ENCODE data around the gene PRMT6. TPM values are rescaled to one million over a fixed set of nuclear protein-coding genes. Genes with fewer than 3 reads are reported as not detected.
"Not testable (repeated sequence)": the region's sequence is repeated elsewhere in the genome, so short reads cannot be mapped to it uniquely, and the experiment has no call there.

The PRMT6 gene
- polyA plus RNA-seq (ENCODE audit: insufficient read length in 3 of 3), result 10 to 100 TPM; 39.4 to 45.7 (median 44.5) TPM
- long read RNA-seq, donor 1, transcript PRMT6-201 (1 exons, 2,616 nt), result major isoform, 35 of 35 reads
- long read RNA-seq, donor 1, partial matches to known transcripts, result 0 of 35 reads
- long read RNA-seq, donor 1, other reads (novel, unspliced or antisense), result 0 of 35 reads
- long read RNA-seq, donor 2, transcript PRMT6-201 (1 exons, 2,616 nt), result major isoform, 66 of 68 reads
- long read RNA-seq, donor 2, partial matches to known transcripts, result 0 of 68 reads
- long read RNA-seq, donor 2, other reads (novel, unspliced or antisense), result 0 of 68 reads
- long read RNA-seq, donor 3, transcript PRMT6-201 (1 exons, 2,616 nt), result major isoform, 43 of 43 reads
- long read RNA-seq, donor 3, partial matches to known transcripts, result 0 of 43 reads
- long read RNA-seq, donor 3, other reads (novel, unspliced or antisense), result 0 of 43 reads
- long read RNA-seq, donor 4, transcript PRMT6-201 (1 exons, 2,616 nt), result major isoform, 59 of 60 reads
- long read RNA-seq, donor 4, partial matches to known transcripts, result 0 of 60 reads
- long read RNA-seq, donor 4, other reads (novel, unspliced or antisense), result 0 of 60 reads
- long read RNA-seq, donor 5, transcript PRMT6-201 (1 exons, 2,616 nt), result major isoform, 29 of 29 reads
- long read RNA-seq, donor 5, partial matches to known transcripts, result 0 of 29 reads
- long read RNA-seq, donor 5, other reads (novel, unspliced or antisense), result 0 of 29 reads
- long read RNA-seq, donor 6, transcript PRMT6-201 (1 exons, 2,616 nt), result major isoform, 45 of 45 reads
- long read RNA-seq, donor 6, partial matches to known transcripts, result 0 of 45 reads
- long read RNA-seq, donor 6, other reads (novel, unspliced or antisense), result 0 of 45 reads
- long read RNA-seq, donor 7, transcript PRMT6-201 (1 exons, 2,616 nt), result major isoform, 46 of 46 reads
- long read RNA-seq, donor 7, partial matches to known transcripts, result 0 of 46 reads
- long read RNA-seq, donor 7, other reads (novel, unspliced or antisense), result 0 of 46 reads
- long read RNA-seq, donor 8, transcript PRMT6-201 (1 exons, 2,616 nt), result major isoform, 11 of 11 reads
- long read RNA-seq, donor 8, partial matches to known transcripts, result 0 of 11 reads
- long read RNA-seq, donor 8, other reads (novel, unspliced or antisense), result 0 of 11 reads
- long read RNA-seq, donor 9, transcript PRMT6-201 (1 exons, 2,616 nt), result major isoform, 57 of 58 reads
- long read RNA-seq, donor 9, partial matches to known transcripts, result 0 of 58 reads
- long read RNA-seq, donor 9, other reads (novel, unspliced or antisense), result 0 of 58 reads
- long read RNA-seq, donor 10, transcript PRMT6-201 (1 exons, 2,616 nt), result major isoform, 44 of 44 reads
- long read RNA-seq, donor 10, partial matches to known transcripts, result 0 of 44 reads
- long read RNA-seq, donor 10, other reads (novel, unspliced or antisense), result 0 of 44 reads
- long read RNA-seq, donor 11, transcript PRMT6-201 (1 exons, 2,616 nt), result major isoform, 24 of 24 reads
- long read RNA-seq, donor 11, partial matches to known transcripts, result 0 of 24 reads
- long read RNA-seq, donor 11, other reads (novel, unspliced or antisense), result 0 of 24 reads
- long read RNA-seq, donor 12, transcript PRMT6-201 (1 exons, 2,616 nt), result major isoform, 71 of 71 reads
- long read RNA-seq, donor 12, partial matches to known transcripts, result 0 of 71 reads
- long read RNA-seq, donor 12, other reads (novel, unspliced or antisense), result 0 of 71 reads
- long read RNA-seq, donor 13, transcript PRMT6-201 (1 exons, 2,616 nt), result major isoform, 40 of 40 reads
- long read RNA-seq, donor 13, partial matches to known transcripts, result 0 of 40 reads
- long read RNA-seq, donor 13, other reads (novel, unspliced or antisense), result 0 of 40 reads
- long read RNA-seq, donor 14, result 0 reads
- long read RNA-seq, donor 15, transcript PRMT6-201 (1 exons, 2,616 nt), result major isoform, 58 of 59 reads
- long read RNA-seq, donor 15, partial matches to known transcripts, result 0 of 59 reads
- long read RNA-seq, donor 15, other reads (novel, unspliced or antisense), result 0 of 59 reads
- long read RNA-seq, donor 16, transcript PRMT6-201 (1 exons, 2,616 nt), result major isoform, 55 of 55 reads
- long read RNA-seq, donor 16, partial matches to known transcripts, result 0 of 55 reads
- long read RNA-seq, donor 16, other reads (novel, unspliced or antisense), result 0 of 55 reads

DNA sequence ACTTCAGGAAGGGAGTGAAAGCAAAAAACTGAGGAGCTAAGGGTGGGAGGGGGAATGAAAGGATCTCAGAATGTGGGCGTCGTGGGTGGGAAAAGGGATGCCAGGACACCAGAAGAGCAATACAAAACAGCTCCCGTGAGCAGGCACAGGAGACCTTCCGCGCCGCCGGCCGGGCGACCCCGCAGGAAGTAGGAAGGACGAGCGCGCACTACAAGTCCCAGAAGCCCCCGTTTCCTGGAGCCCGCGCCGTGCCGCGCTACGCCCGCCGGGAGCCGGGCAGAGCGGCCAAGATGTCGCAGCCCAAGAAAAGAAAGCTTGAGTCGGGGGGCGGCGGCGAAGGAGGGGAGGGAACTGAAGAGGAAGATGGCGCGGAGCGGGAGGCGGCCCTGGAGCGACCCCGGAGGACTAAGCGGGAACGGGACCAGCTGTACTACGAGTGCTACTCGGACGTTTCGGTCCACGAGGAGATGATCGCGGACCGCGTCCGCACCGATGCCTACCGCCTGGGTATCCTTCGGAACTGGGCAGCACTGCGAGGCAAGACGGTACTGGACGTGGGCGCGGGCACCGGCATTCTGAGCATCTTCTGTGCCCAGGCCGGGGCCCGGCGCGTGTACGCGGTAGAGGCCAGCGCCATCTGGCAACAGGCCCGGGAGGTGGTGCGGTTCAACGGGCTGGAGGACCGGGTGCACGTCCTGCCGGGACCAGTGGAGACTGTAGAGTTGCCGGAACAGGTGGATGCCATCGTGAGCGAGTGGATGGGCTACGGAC lies at the start of gene PRMT6:
PRMT6 (plus strand) TSS at position 249 of the 771 bp plus-strand sequence; CDS start at position 291, 42 bp downstream.
- peak; percentile 87 for DNase-seq

GRCh38 chr1:107009281-107009680 lies 47.2 kb upstream of the PRMT6 start:
- DNase-seq, result no peak

- no peak for DNase-seq
Measured at GRCh38 chr1:107010582-107010981, 45.9 kb upstream of the PRMT6 start.

GRCh38 chr1:107016376-107016978 lies 40.0 kb upstream of the PRMT6 start:
- DNase-seq, result no peak

DNA sequence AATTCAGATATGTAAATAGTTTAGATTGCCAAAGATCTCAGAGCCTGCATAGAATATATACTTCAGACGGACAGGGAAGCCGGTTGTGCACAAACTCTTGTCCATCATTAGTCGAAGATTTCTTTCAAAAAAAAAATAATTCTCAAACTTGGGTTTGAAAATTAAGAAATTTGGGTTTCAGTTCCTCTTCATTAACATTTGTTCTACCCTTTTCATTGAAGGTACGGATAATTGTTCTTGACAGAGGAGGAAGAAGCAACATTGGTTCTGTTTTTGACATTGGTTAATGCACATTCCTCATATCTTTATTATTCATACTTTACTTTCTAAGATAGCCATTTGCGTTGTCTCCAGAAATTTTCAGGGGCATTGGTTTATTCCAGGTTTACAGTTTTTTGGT lies 38.0 kb upstream of the PRMT6 start:
- DNase-seq, result no peak

DNA sequence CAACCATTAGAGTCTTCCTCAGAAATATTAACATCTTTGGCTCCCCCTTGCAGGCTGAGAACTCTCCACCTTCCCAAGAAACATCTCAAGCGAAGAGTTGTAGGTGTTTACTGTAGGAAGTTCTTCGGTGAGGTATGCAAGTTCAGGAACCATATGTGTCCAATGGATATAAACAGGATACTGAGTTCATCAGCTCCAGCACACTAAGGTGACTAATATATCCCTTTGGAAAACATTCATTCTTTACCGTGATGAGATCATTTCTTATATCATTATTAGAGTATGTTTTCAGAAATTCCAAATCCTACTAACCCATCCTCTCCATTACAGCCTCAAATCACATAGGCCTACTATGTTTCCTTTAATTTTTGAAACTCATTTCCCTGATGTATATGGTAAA lies 37.3 kb upstream of the PRMT6 start:
- DNase-seq, result no peak

GRCh38 chr1:107038874-107039273 lies 17.6 kb upstream of the PRMT6 start:
- DNase-seq, result not testable (repeated sequence)

GRCh38 chr1:107044310-107045220 lies 11.9 kb upstream of the PRMT6 start:
- not testable (repeated sequence) for DNase-seq

DNA sequence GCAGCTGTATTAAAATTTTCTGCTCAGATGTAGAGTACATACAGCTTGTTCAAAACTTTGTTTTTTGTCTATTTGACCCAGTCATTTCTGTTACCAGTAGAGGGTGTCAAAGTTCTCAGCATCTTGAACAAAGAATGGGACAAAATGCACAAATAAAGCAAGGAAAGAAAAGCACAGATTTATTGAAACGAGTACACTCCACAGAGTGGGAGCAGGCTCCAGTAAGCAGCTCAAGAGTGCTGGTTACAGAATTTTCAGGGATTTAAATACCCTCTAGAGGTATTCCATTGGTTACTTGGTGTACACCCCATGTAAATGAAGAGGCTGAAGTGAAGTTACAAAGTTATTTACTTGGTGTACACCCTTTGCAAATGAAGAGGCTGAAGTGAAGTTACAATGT lies 8.9 kb upstream of the PRMT6 start:
- DNase-seq, result no peak

GRCh38 chr1:107048241-107048640 lies 8.2 kb upstream of the PRMT6 start:
- no peak for DNase-seq

DNA sequence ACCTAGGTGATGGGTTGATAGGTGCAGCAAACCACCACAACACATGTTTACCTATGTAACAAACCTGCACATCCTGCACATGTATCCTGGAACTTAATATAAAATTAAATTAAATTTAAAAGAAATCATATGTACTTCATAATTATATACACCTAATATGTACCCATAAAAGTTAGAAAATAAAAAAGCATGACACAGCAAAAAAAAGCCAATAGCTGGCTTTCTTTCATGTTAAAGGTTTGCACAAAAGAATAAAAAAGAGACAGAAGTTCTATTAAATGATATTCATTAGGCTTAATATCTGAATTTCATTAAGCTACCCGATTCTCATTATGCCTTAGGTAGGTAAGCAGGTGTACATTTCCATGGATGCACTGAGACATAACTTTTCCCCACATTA lies 5.2 kb upstream of the PRMT6 start:
- DNase-seq, result no peak

GRCh38 chr1:107055919-107056425 lies 502 bp upstream of the PRMT6 start:
- DNase-seq, result not testable (repeated sequence)

DNA sequence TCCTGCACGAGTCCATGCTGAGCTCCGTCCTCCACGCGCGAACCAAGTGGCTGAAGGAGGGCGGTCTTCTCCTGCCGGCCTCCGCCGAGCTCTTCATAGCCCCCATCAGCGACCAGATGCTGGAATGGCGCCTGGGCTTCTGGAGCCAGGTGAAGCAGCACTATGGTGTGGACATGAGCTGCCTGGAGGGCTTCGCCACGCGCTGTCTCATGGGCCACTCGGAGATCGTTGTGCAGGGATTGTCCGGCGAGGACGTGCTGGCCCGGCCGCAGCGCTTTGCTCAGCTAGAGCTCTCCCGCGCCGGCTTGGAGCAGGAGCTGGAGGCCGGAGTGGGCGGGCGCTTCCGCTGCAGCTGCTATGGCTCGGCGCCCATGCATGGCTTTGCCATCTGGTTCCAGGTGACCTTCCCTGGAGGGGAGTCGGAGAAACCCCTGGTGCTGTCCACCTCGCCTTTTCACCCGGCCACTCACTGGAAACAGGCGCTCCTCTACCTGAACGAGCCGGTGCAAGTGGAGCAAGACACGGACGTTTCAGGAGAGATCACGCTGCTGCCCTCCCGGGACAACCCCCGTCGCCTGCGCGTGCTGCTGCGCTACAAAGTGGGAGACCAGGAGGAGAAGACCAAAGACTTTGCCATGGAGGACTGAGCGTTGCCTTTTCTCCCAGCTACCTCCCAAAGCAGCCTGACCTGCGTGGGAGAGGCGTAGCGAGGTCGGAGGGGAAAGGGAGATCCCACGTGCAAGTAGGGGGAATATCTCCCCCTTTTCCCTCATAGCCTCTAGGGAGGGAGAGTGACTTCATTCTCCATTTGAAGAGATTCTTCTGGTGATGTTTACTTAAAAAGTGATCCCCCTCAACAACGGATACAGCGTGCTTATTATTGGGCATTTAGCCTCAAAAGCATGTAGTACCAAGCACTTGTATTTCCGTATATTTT lies 991 bp downstream of the PRMT6 start:
- DNase-seq, result peak; percentile 73

DNA sequence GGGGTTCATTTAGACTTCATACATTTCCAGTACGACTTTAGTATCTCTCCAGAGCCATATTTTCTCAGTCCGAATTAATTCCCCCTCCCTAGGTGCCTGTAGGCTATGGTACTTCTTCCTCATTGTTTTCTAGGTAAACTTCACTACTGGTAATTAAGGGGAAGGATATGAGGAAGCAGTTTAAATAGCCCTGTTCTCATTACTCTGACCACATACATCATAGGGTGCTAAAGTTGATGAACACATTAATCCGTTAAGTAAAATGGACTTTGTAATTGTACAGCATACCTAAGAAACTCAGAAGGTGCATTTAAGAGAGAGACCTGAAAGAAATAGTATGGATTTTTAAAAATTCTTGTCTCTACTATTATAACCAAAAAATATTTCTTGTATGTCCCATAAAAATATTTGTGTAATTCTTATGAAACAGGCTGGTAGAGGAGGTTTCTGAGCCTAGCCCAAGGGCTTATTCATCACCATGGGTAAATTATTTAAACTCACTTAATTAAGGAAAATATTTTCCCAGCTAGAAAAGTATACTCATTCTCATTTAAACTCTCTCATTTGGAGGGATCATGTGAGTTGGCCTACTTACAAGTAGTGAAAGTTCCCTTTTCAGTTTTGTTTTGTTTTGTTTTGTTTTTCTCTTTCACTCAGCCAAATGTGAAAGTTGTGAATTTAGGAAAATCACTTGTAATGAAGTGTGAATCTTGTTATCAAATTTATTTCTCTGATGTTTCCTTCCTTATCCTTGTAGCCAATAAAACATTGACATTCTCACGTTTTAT lies 2.0 kb downstream of the PRMT6 start:
- DNase-seq, result no peak

DNA sequence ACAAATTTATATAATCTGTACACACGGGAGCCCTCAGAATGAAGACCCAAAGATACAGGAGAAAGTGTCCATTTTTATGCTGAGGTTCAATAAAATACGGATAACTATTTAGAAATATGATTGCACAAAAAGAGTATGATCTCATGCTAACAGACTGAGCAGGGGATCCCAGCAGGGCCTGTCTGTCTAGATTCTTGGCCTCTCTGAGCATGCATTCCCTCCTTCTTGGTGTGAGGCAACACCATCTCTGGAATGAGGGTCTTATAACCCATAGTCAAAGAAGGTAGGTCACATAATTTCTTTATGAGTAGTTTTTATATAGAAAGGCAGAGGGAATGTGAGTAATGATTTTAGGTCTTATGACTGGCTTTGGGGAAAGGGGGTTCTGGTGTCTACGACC lies 5.4 kb downstream of the PRMT6 start:
- no peak for DNase-seq
